Peyer's patch (tissue), 4 donors: ENCODE measurements around the gene MRPS23.

Experiments
- CTCF ChIP-seq, 6 experiments: fragments of 450-650 bp in 4 of 6; fragments of 200-600 bp in 2 of 6; sonication (generic) in 1 of 6; IDR thresholded peaks; one replicate each; pipeline ENCODE4 v1.5.1; 2017 to 2019; ENCODE audit warnings: antibody characterized with exemption in 6 of 6, mild to moderate bottlenecking in 3 of 6, moderate library complexity in 1 of 6
- POLR2A ChIP-seq, 2 donors: fragments of 450-650 bp; IDR thresholded peaks; one replicate each; pipeline ENCODE4 v1.5.1; 2017; ENCODE audit warnings: antibody characterized with exemption in 2 of 2, mild to moderate bottlenecking in 2 of 2, moderate library complexity in 2 of 2

- TF ChIP-seq CTCF (IDR thresholded peaks at IDR 0.05) (no peak), POLR2A (IDR thresholded peaks at IDR 0.05) (no peak)
These were observed 49.5 kb upstream of the MRPS23 start for GRCh38 chr17:57899391-57899790.
